Adrenal gland (tissue), 5 donors: ENCODE data around the gene NFATC3.
A peak's percentile ranks its signal among the peaks of the same experiment; 100 is the strongest.

Experiments
- POLR2A ChIP-seq, 2 donors: fragments of 450-650 bp; IDR thresholded peaks; one replicate each; pipeline ENCODE4 v1.6.1; 2017; ENCODE audit warnings: antibody characterized with exemption in 2 of 2, mild to moderate bottlenecking in 2 of 2, moderate library complexity in 1 of 2
- TF ChIP-seq, protein P1 (sequence below), 6 experiments: fragments of 450-650 bp in 4 of 6; fragments of 200-600 bp in 2 of 6; sonication (generic) in 1 of 6; IDR thresholded peaks; 1 replicate in 5 of 6; 2 replicates in 1 of 6; pipeline versions ENCODE4 v1.5.1 to v1.8.0; 2016 to 2021; ENCODE audit warnings: antibody characterized with exemption in 6 of 6, mild to moderate bottlenecking in 2 of 6, moderate library complexity in 1 of 6
- donor health status: DM: no; HTN: no; CAD: no.

DNA sequence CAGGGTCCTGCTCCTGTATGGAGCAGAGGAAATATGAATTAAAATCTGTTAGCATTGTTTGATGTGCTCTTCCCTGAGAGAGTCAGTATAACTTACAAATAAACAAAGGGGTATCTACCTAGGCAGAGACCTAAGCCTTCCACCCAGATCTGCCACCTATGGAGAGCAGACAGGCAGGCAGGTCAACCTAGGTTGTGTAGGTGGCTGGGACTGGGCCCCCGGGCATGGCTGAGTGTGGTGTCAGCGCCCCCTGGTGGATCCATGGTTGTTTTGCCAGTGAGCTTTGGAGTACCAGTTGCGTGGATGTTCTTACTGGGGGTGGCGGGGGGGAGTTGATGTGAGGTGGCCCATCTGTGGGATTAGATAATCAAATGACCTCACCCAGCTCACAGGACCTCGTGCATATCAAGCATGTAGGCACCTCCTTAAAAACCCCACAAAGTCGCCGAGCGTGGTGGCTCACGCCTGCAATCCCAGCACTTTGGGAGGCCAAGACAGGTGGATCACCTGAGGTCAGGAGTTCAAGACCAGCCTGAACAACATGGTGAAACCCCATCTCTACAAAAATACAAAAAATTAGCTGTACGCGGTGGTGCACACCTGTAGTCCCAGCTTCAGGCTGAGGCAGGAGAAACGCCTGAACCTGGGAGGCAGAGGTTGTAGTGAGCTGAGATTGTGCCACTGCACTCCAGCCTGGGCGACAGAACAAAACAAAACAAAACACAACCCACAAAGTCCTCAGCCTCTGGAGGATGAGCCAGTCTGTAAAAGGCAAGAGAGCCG lies 44.5 kb upstream of the NFATC3 start:
- TF ChIP-seq, protein P1, sequence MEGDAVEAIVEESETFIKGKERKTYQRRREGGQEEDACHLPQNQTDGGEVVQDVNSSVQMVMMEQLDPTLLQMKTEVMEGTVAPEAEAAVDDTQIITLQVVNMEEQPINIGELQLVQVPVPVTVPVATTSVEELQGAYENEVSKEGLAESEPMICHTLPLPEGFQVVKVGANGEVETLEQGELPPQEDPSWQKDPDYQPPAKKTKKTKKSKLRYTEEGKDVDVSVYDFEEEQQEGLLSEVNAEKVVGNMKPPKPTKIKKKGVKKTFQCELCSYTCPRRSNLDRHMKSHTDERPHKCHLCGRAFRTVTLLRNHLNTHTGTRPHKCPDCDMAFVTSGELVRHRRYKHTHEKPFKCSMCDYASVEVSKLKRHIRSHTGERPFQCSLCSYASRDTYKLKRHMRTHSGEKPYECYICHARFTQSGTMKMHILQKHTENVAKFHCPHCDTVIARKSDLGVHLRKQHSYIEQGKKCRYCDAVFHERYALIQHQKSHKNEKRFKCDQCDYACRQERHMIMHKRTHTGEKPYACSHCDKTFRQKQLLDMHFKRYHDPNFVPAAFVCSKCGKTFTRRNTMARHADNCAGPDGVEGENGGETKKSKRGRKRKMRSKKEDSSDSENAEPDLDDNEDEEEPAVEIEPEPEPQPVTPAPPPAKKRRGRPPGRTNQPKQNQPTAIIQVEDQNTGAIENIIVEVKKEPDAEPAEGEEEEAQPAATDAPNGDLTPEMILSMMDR (IDR thresholded peaks at IDR 0.05) = peak; percentile 75 to 90 (median 78)
- TF ChIP-seq POLR2A (IDR thresholded peaks at IDR 0.05) = no peak
